SH-SY5Y (cell line): ENCODE results near the gene SLC18A2.

Source experiments
- GATA2 ChIP-seq: IDR thresholded peaks from 2 replicates; pipeline ENCODE4 v1.6.1; 2011; ENCODE audit warnings: mild to moderate bottlenecking, low read depth, low read length
- GATA3 ChIP-seq: IDR thresholded peaks from 2 replicates; pipeline ENCODE4 v1.6.1; 2011; ENCODE audit warnings: low read depth, mild to moderate bottlenecking, low read length, moderate library complexity

DNA sequence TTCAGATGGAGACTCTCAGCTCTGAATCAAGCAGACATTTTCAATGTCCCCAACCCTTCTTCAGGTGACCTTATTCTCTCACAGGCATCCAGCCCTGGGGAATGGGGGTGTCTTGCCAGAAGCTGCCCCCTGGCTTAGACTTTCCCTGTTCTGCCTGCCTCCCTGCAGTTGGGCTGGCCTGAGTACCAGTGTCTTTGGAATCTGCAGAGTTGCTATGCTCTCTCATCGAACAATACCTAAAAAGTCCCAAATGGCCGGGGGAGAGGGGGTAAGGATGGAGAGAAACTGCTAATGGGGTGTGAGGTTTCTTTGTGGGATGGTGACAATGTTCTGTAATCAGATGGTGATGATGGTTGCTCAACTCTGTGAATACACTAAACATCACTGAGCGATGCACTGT, 20.6 kb downstream of the SLC18A2 start:
- TF ChIP-seq GATA2 = no peak
- no peak for TF ChIP-seq GATA3
